Peyer's patch (tissue), 4 donors: ENCODE results near the gene ARAP2. TPM values are rescaled to one million over a fixed set of nuclear protein-coding genes. Genes with fewer than 3 reads are reported as not detected.

Experiments
- DNase-seq, 3 donors: peaks; one replicate each; pipeline ENCODE4 v3.0.0-alpha.2; 2017 to 2019
- H3K27ac ChIP-seq, 4 donors: fragments of 200-600 bp; sonication (generic); one replicate each; pipeline ENCODE4 v1.5.1; 2016 to 2019
- H3K27me3 ChIP-seq, 2 donors: fragments of 200-600 bp; sonication (generic); one replicate each; pipeline ENCODE4 v1.5.1; 2019
- H3K36me3 ChIP-seq, 3 donors: fragments of 200-600 bp; sonication (generic); one replicate each; pipeline ENCODE4 v1.5.1; 2016 to 2019
- H3K4me1 ChIP-seq, 4 donors: fragments of 200-600 bp; sonication (generic); one replicate each; pipeline ENCODE4 v1.5.1; 2016 to 2019
- H3K4me3 ChIP-seq, 4 donors: fragments of 200-600 bp; sonication (generic); 1 replicate in 3 of 4; 2 replicates in 1 of 4; pipeline ENCODE4 v1.5.1; 2016 to 2019; ENCODE audit warnings: mild to moderate bottlenecking in 1 of 4
- H3K9me3 ChIP-seq, 4 donors: fragments of 200-600 bp; sonication (generic); one replicate each; pipeline ENCODE4 v1.5.1; 2016 to 2019; ENCODE audit warnings: mild to moderate bottlenecking in 1 of 4
- POLR2A ChIP-seq, 2 donors: fragments of 450-650 bp; IDR thresholded peaks; one replicate each; pipeline ENCODE4 v1.5.1; 2017; ENCODE audit warnings: antibody characterized with exemption in 2 of 2, mild to moderate bottlenecking in 2 of 2, moderate library complexity in 2 of 2
- total RNA-seq, 4 donors: library from RNA; depleted of rRNA; stranded (reverse); fragments of >200 nt; gene quantifications; one replicate each; pipeline ENCODE4 v1.1.0, GENCODE V29; 2016
- TF ChIP-seq, protein P1 (sequence below), 6 experiments: fragments of 450-650 bp in 4 of 6; fragments of 200-600 bp in 2 of 6; sonication (generic) in 1 of 6; IDR thresholded peaks; one replicate each; pipeline ENCODE4 v1.5.1; 2017 to 2019; ENCODE audit warnings: antibody characterized with exemption in 6 of 6, mild to moderate bottlenecking in 3 of 6, moderate library complexity in 1 of 6

ARAP2 gene
- total RNA-seq, 4 donors from 2014 or later, result 66.8 to 115 (median 81.9) TPM

DNA sequence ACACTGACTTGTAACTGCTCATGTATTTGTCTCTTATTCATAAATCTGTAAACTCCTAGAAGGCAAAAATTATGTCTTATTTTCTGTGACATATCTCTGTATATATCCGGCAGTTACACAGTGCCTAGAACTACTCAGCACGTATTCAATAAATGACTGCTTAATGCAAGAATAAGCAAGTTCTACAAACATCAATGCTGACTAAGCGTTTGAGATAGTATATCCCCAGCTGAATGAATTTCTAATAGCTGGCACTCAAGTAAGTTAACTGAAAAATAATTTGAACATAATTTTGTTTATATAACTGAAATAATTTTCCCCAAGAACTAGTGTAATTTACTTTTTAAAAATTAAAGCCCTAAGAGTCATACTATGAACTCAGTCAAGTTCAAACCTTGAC lies 113.7 kb downstream of the ARAP2 start:
- H3K9me3 ChIP-seq, result no peaks in the 10 kb centered on the region
- H3K4me3 ChIP-seq, result no peak overlapping the region
- H3K4me1 ChIP-seq, result no peaks in the 10 kb centered on the region
- H3K27ac ChIP-seq, result no peak overlapping the region
- TF ChIP-seq POLR2A (IDR thresholded peaks at IDR 0.05), result no peak
- TF ChIP-seq, protein P1, sequence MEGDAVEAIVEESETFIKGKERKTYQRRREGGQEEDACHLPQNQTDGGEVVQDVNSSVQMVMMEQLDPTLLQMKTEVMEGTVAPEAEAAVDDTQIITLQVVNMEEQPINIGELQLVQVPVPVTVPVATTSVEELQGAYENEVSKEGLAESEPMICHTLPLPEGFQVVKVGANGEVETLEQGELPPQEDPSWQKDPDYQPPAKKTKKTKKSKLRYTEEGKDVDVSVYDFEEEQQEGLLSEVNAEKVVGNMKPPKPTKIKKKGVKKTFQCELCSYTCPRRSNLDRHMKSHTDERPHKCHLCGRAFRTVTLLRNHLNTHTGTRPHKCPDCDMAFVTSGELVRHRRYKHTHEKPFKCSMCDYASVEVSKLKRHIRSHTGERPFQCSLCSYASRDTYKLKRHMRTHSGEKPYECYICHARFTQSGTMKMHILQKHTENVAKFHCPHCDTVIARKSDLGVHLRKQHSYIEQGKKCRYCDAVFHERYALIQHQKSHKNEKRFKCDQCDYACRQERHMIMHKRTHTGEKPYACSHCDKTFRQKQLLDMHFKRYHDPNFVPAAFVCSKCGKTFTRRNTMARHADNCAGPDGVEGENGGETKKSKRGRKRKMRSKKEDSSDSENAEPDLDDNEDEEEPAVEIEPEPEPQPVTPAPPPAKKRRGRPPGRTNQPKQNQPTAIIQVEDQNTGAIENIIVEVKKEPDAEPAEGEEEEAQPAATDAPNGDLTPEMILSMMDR (IDR thresholded peaks at IDR 0.05), result no peak
- H3K36me3 ChIP-seq, result no peaks in the 10 kb centered on the region
- no peaks in the 10 kb centered on the region for H3K27me3 ChIP-seq
- DNase-seq, result no peak

DNA sequence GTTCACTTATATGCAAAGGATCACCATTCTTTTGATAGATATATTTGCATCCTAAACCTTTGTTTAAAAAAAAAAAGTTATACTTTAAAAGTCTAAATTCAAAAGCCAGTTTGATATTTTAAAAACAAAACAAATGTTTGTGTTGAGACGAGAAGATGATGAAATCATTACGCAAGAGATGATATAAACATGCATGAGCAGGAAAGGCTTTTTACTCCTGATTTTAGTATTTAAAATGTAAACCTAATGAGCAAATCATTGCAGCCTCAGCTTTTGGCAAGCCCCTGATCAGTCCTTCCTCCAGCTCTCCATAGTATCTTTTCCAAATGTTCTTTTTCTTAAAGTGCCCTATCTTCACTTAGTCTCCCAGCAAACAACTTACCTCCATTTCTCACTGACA lies 115.6 kb downstream of the ARAP2 start:
- Histone ChIP-seq H3K27ac (no peak overlapping the region), H3K9me3 (no peaks in the 10 kb centered on the region), H3K36me3 (peaks cover 0 to 17% (median 0%) of the 10 kb centered on the region in 3 donors), H3K4me1 (no peaks in the 10 kb centered on the region), H3K27me3 (no peaks in the 10 kb centered on the region), H3K4me3 (no peak overlapping the region)
- no peak for DNase-seq
- no peak for TF ChIP-seq POLR2A (IDR thresholded peaks at IDR 0.05)
- TF ChIP-seq, protein P1 (IDR thresholded peaks at IDR 0.05), result no peak

DNA sequence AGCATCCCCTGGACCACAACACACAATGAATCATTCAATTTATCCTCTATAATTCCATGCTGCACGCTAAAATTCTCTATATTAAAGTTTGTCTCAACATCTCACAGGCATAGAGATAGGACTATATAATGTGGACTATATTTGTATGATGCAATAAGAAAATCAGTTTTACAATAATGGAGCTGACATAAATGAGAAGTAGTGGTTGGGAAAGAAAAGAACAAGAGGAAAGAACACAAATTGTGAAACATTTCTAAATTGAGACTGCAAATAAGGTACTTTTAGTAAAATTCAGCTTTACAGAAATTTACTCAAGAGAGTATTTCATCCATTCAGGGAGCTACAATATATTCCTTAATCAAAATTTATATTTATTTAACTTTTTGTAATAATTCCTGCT lies 120.4 kb downstream of the ARAP2 start:
- Histone ChIP-seq H3K27me3 (no peaks in the 10 kb centered on the region), H3K36me3 (peaks cover 0 to 34% (median 0%) of the 10 kb centered on the region in 3 donors), H3K4me3 (no peak overlapping the region), H3K27ac (no peak overlapping the region), H3K4me1 (no peaks in the 10 kb centered on the region), H3K9me3 (no peaks in the 10 kb centered on the region)
- TF ChIP-seq, protein P1 (IDR thresholded peaks at IDR 0.05), result no peak
- no peak for TF ChIP-seq POLR2A (IDR thresholded peaks at IDR 0.05)
- no peak for DNase-seq

DNA sequence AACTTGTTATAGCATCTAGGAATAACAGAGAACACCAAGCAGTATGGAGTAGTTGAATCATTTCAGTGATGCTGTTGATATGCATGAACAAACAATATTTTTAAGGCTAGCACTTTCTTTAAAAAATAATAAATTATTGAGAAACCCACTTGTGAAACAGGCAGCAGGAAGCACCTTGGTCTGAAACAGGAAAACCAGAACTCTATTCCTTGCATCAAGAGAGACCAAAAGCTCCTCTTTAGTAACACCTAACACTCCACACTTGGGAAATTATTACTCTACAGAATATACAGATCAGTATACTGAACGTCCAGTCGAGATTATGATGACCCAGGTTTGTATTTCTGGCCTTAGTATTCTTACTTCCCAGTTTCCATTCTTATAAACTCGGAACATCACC lies 129.0 kb downstream of the ARAP2 start:
- no peak for DNase-seq
- H3K4me1 ChIP-seq, result no peaks in the 10 kb centered on the region
- H3K27ac ChIP-seq, result no peak overlapping the region
- H3K36me3 ChIP-seq, result peaks cover 0 to 12% (median 0%) of the 10 kb centered on the region in 3 donors
- H3K4me3 ChIP-seq, result no peak overlapping the region
- H3K27me3 ChIP-seq, result no peaks in the 10 kb centered on the region
- TF ChIP-seq, protein P1 (IDR thresholded peaks at IDR 0.05), result no peak
- no peak for TF ChIP-seq POLR2A (IDR thresholded peaks at IDR 0.05)
- H3K9me3 ChIP-seq, result no peaks in the 10 kb centered on the region

DNA sequence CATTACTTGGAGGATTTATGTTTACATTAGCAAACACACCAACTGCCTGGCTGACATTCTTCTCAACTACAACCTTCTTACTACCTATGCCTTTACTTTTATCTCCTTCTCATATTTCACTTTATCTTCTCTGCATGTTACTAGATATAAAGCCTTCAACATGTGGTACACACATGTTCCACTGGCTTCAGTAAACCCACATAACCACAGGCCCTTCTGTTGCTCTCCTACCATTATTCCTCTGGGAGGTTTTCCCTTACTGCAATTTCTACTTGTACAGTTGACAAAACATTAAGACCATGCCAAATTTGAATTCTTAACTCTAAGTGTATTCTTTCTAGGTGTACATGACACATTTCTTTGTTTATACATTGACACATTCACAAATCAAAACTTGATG lies 133.1 kb downstream of the ARAP2 start:
- DNase-seq, result no peak
- H3K27ac ChIP-seq, result no peak overlapping the region
- H3K4me3 ChIP-seq, result no peak overlapping the region
- TF ChIP-seq, protein P1 (IDR thresholded peaks at IDR 0.05), result no peak
- no peak for TF ChIP-seq POLR2A (IDR thresholded peaks at IDR 0.05)
- H3K27me3 ChIP-seq, result no peaks in the 10 kb centered on the region
- H3K4me1 ChIP-seq, result no peaks in the 10 kb centered on the region
- peaks cover 0 to 11% (median 0%) of the 10 kb centered on the region in 3 donors for H3K36me3 ChIP-seq
- H3K9me3 ChIP-seq, result no peaks in the 10 kb centered on the region

GRCh38 chr4:36099509-36099908 lies 144.8 kb downstream of the ARAP2 start:
- TF ChIP-seq, protein P1 (IDR thresholded peaks at IDR 0.05), result no peak
- no peak for TF ChIP-seq POLR2A (IDR thresholded peaks at IDR 0.05)
- no peak for DNase-seq
- peaks cover 0 to 8% (median 0%) of the 10 kb centered on the region in 3 donors for H3K36me3 ChIP-seq
- H3K27me3 ChIP-seq, result no peaks in the 10 kb centered on the region
- H3K27ac ChIP-seq, result no peak overlapping the region
- H3K9me3 ChIP-seq, result no peaks in the 10 kb centered on the region
- no peaks in the 10 kb centered on the region for H3K4me1 ChIP-seq
- no peak overlapping the region for H3K4me3 ChIP-seq
